H9 (cell line): ENCODE results near the gene TMEM187. TPM values are rescaled to one million over a fixed set of nuclear protein-coding genes. Genes with fewer than 3 reads are reported as not detected.
A peak's percentile ranks its signal among the peaks of the same experiment; 100 is the strongest.

ENCODE experiments used
- DNase-seq: peaks from one replicate; pipeline ENCODE4 v3.0.0-alpha.2; 2017
- H2AFZ ChIP-seq: one replicate; pipeline ENCODE4 v1.6.1; 2013; ENCODE audit warnings: mild to moderate bottlenecking, low read length, control low read depth, moderate library complexity
- H2AK5ac ChIP-seq: 2 replicates; pipeline ENCODE4 v1.6.1; 2013; ENCODE audit warnings: low read length, control low read depth, mixed read lengths; ENCODE audit not compliant: insufficient read length
- H2BK120ac ChIP-seq: one replicate; pipeline ENCODE4 v1.6.1; 2013; ENCODE audit warnings: low read depth, mild to moderate bottlenecking, low read length, control low read depth, inconsistent platforms; ENCODE audit not compliant: poor library complexity, severe bottlenecking
- H2BK12ac ChIP-seq: 2 replicates; pipeline ENCODE4 v1.6.1; 2013; ENCODE audit warnings: low read length, control low read depth, mixed read lengths, low read depth; ENCODE audit not compliant: insufficient read length
- H2BK15ac ChIP-seq: 2 replicates; pipeline ENCODE4 v1.6.1; 2013; ENCODE audit warnings: low read depth, low read length, control low read depth
- H2BK20ac ChIP-seq: one replicate; pipeline ENCODE4 v1.6.1; 2013; ENCODE audit warnings: low read depth, mild to moderate bottlenecking, low read length, control low read depth, inconsistent platforms; ENCODE audit not compliant: poor library complexity, severe bottlenecking
- H2BK5ac ChIP-seq: 2 replicates; pipeline ENCODE4 v1.6.1; 2013; ENCODE audit warnings: low read length, control low read depth, mixed read lengths; ENCODE audit not compliant: insufficient read length
- H3K14ac ChIP-seq: 2 replicates; pipeline ENCODE4 v1.6.1; 2013; ENCODE audit warnings: low read length, control low read depth; ENCODE audit not compliant: insufficient read depth
- H3K18ac ChIP-seq: 2 replicates; pipeline ENCODE4 v1.6.1; 2013; ENCODE audit warnings: low read depth, mild to moderate bottlenecking, mixed read lengths, low read length, control low read depth; ENCODE audit not compliant: insufficient read length
- H3K23ac ChIP-seq: 2 replicates; pipeline ENCODE4 v1.6.1; 2013; ENCODE audit warnings: low read length, control low read depth, mixed read lengths, low read depth; ENCODE audit not compliant: insufficient read length
- H3K23me2 ChIP-seq: 2 replicates; pipeline ENCODE4 v1.6.1; 2013; ENCODE audit warnings: low read depth, mild to moderate bottlenecking, mixed read lengths, low read length, control low read depth; ENCODE audit not compliant: insufficient read length, poor library complexity, severe bottlenecking
- H3K27ac ChIP-seq: 2 replicates; pipeline ENCODE4 v1.5.1; 2013; ENCODE audit warnings: low read length, control low read depth, mixed read lengths, low read depth; ENCODE audit not compliant: insufficient read length
- H3K27me3 ChIP-seq: 2 replicates; pipeline ENCODE4 v1.6.1; 2013; ENCODE audit warnings: low read length, control low read depth, inconsistent platforms; ENCODE audit not compliant: insufficient read depth
- H3K4ac ChIP-seq: 2 replicates; pipeline ENCODE4 v1.6.1; 2013; ENCODE audit warnings: low read depth, mild to moderate bottlenecking, control low read depth, inconsistent platforms, low read length, moderate library complexity
- H3K4me1 ChIP-seq: 2 replicates; pipeline ENCODE4 v1.6.1; 2013; ENCODE audit warnings: low read length, control low read depth, inconsistent platforms; ENCODE audit not compliant: insufficient read depth
- H3K4me2 ChIP-seq: 2 replicates; pipeline ENCODE4 v1.6.1; 2013; ENCODE audit warnings: low read length, control low read depth, mixed read lengths; ENCODE audit not compliant: insufficient read length, insufficient read depth
- H3K56ac ChIP-seq: 2 replicates; pipeline ENCODE4 v1.6.1; 2013; ENCODE audit warnings: low read depth, mild to moderate bottlenecking, mixed read lengths, low read length, control low read depth; ENCODE audit not compliant: insufficient read length
- H3K79me1 ChIP-seq: 2 replicates; pipeline ENCODE4 v1.6.1; 2013; ENCODE audit warnings: low read depth, mild to moderate bottlenecking, moderate library complexity, low read length, control low read depth, inconsistent platforms; ENCODE audit not compliant: insufficient read depth, poor library complexity, severe bottlenecking
- H3K79me2 ChIP-seq: 2 replicates; pipeline ENCODE4 v1.6.1; 2013; ENCODE audit warnings: low read length, control low read depth, inconsistent platforms; ENCODE audit not compliant: insufficient read depth
- H3K9ac ChIP-seq: 2 replicates; pipeline ENCODE4 v1.6.1; 2013; ENCODE audit warnings: low read length, control low read depth, mixed read lengths; ENCODE audit not compliant: insufficient read length; ENCODE audit errors: extremely low read depth
- H3K9me3 ChIP-seq: one replicate; pipeline ENCODE4 v1.6.1; 2013; ENCODE audit warnings: low read depth, low read length, inconsistent platforms; ENCODE audit not compliant: control insufficient read depth
- H3T11ph ChIP-seq: one replicate; pipeline ENCODE4 v1.6.1; 2013; ENCODE audit warnings: mild to moderate bottlenecking, low read length, control low read depth, inconsistent platforms
- H4K20me1 ChIP-seq: one replicate; pipeline ENCODE4 v1.6.1; 2013; ENCODE audit not compliant: control insufficient read depth, insufficient read length, insufficient read depth
- H4K5ac ChIP-seq: 2 replicates; pipeline ENCODE4 v1.6.1; 2013; ENCODE audit warnings: low read depth, mild to moderate bottlenecking, mixed read lengths, low read length, control low read depth; ENCODE audit not compliant: insufficient read length
- H4K8ac ChIP-seq: replicated peaks from 2 replicates; pipeline ENCODE4 v1.6.1; 2013; ENCODE audit warnings: low read length, control low read depth, mixed read lengths, low read depth; ENCODE audit not compliant: insufficient read length
- H4K91ac ChIP-seq: 2 replicates; pipeline ENCODE4 v1.6.1; 2013; ENCODE audit warnings: low read depth, mild to moderate bottlenecking, moderate library complexity, mixed read lengths, low read length, control low read depth; ENCODE audit not compliant: insufficient read length
- H3K27ac Mint-ChIP-seq, 3 experiments: 2 replicates in 2 of 3; 3 replicates in 1 of 3; pipeline ENCODE4 v1.8.0; 2020 to 2021; ENCODE audit warnings: mixed read lengths in 3 of 3, mild to moderate bottlenecking in 1 of 3, moderate library complexity in 1 of 3
- H3K27me3 Mint-ChIP-seq: 2 replicates; pipeline ENCODE4 v1.8.0; 2021; ENCODE audit warnings: low read depth, mild to moderate bottlenecking, moderate library complexity, mixed read lengths
- H3K36me3 Mint-ChIP-seq, 3 experiments: 2 replicates in 2 of 3; 3 replicates in 1 of 3; pipeline ENCODE4 v1.8.0; 2020 to 2021; ENCODE audit warnings: low read depth in 3 of 3, mixed read lengths in 3 of 3; ENCODE audit not compliant: insufficient read depth in 1 of 3
- H3K4me1 Mint-ChIP-seq, 2 experiments: 2 replicates each; pipeline ENCODE4 v1.8.0; 2020; ENCODE audit warnings: mixed read lengths in 2 of 2
- H3K4me3 Mint-ChIP-seq, 2 experiments: 2 replicates in 1 of 2; 3 replicates in 1 of 2; pipeline ENCODE4 v1.8.0; 2020 to 2021; ENCODE audit warnings: mild to moderate bottlenecking in 2 of 2, mixed read lengths in 2 of 2, moderate library complexity in 1 of 2
- H3K9me3 Mint-ChIP-seq, 2 experiments: 2 replicates in 1 of 2; 3 replicates in 1 of 2; pipeline ENCODE4 v1.8.0; 2020; ENCODE audit warnings: mild to moderate bottlenecking in 2 of 2, mixed read lengths in 2 of 2, moderate library complexity in 1 of 2
- WGBS: extraction: QIAGEN DNeasy Blood & Tissue Kit; methylation state at CpG from one replicate; pipeline ENCODE4 v1.1.7; 2013; ENCODE audit warnings: missing lambda C conversion rate, low lambda C conversion rate, mixed read lengths; ENCODE audit not compliant: insufficient read length; ENCODE audit errors: extremely low coverage; 5-methylcytosine and 5-hydroxymethylcytosine counted together
- total RNA-seq: library from RNA; stranded (reverse); gene quantifications from 2 replicates; pipeline ENCODE4 v1.2.1, GENCODE V29; 2021
- TF ChIP-seq, protein P1 (sequence below): fragments of 200-600 bp; sonication (generic); conservative IDR thresholded peaks from 3 replicates; pipeline ENCODE4 v1.8.0; 2021; ENCODE audit warnings: antibody characterized with exemption, mild to moderate bottlenecking

The TMEM187 gene
- total RNA-seq, 1 experiment from 2014 or later: 2.7 TPM

DNA sequence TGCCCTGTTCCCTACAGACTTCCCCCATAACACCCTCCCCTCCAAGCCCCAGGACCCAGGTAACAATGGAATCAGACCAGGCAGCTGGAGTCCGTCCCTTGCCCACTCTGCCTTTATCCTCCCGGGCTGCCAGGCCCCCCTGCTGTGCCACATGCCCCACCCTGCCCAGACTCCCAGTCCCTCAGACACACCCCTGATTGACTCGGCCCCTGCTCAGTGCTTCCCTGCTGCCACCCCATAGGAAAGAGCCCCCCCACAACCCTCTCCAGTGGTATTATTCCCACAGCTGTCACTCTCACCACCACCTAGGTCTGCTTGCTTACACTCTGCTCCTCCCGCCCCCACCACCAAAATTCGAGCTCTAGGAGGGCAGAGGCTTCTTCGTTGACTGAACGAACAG, 33.0 kb upstream of the TMEM187 start:
- H3K4me2 ChIP-seq: no peak overlapping the region
- H3K79me1 ChIP-seq: no peaks in the 10 kb centered on the region
- H3K23me2 ChIP-seq: no peaks in the 10 kb centered on the region
- no peak overlapping the region for H2BK5ac ChIP-seq
- no peak overlapping the region for H2BK15ac ChIP-seq
- no peak overlapping the region for H3K18ac ChIP-seq
- no peak overlapping the region for H3K27ac ChIP-seq
- H3K4me1 ChIP-seq: no peaks in the 10 kb centered on the region
- TF ChIP-seq, protein P1, sequence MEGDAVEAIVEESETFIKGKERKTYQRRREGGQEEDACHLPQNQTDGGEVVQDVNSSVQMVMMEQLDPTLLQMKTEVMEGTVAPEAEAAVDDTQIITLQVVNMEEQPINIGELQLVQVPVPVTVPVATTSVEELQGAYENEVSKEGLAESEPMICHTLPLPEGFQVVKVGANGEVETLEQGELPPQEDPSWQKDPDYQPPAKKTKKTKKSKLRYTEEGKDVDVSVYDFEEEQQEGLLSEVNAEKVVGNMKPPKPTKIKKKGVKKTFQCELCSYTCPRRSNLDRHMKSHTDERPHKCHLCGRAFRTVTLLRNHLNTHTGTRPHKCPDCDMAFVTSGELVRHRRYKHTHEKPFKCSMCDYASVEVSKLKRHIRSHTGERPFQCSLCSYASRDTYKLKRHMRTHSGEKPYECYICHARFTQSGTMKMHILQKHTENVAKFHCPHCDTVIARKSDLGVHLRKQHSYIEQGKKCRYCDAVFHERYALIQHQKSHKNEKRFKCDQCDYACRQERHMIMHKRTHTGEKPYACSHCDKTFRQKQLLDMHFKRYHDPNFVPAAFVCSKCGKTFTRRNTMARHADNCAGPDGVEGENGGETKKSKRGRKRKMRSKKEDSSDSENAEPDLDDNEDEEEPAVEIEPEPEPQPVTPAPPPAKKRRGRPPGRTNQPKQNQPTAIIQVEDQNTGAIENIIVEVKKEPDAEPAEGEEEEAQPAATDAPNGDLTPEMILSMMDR: no peak
- no peaks in the 10 kb centered on the region for H4K20me1 ChIP-seq
- peak overlapping the region; percentile 50; the same call in 1 of the 2 replicates for H3K14ac ChIP-seq
- Mint-ChIP-seq H3K27me3 (no peaks in the 10 kb centered on the region), H3K9me3 (peaks cover 44 to 56% of the 10 kb centered on the region in 2 experiments), H3K36me3 (peaks cover 8 to 16% (median 10%) of the 10 kb centered on the region in 3 experiments; a peak in 6 of 7 replicates), H3K4me1 (peaks cover 13 to 27% of the 10 kb centered on the region in 2 experiments), H3K27ac (peak overlapping the region in 2 of 3 experiments; percentile 63 to 87; a peak in 2 of 7 replicates), H3K4me3 (no peak overlapping the region; a peak in 1 of 5 replicates)
- no peak overlapping the region for H2AFZ ChIP-seq
- no peak overlapping the region for H4K5ac ChIP-seq
- no peak overlapping the region for H3K23ac ChIP-seq
- no peak overlapping the region for H4K91ac ChIP-seq
- no peak for DNase-seq
- no peak overlapping the region for H3K56ac ChIP-seq
- H4K8ac ChIP-seq: no peak overlapping the region
- no peaks in the 10 kb centered on the region for H3K27me3 ChIP-seq
- no CpG with 5 or more reads among the region's 7 CpGs for WGBS
- H3K79me2 ChIP-seq: no peaks in the 10 kb centered on the region
- no peak overlapping the region for H2AK5ac ChIP-seq
- no peak overlapping the region for H2BK120ac ChIP-seq
- no peak overlapping the region for H3K9ac ChIP-seq
- H2BK12ac ChIP-seq: no peak overlapping the region
- no peak overlapping the region for H2BK20ac ChIP-seq
- peaks cover 4% of the 10 kb centered on the region for H3K9me3 ChIP-seq
- H3T11ph ChIP-seq: no peak overlapping the region
- no peak overlapping the region for H3K4ac ChIP-seq
